Ovary (tissue), 3 donors: Measurements from ENCODE around the gene GABBR2.

Source experiments
- POLR2A ChIP-seq: fragments of 450-650 bp; IDR thresholded peaks from one replicate; pipeline ENCODE4 v1.6.1; 2017; ENCODE audit warnings: antibody characterized with exemption, mild to moderate bottlenecking, moderate library complexity
- TF ChIP-seq, protein P1 (sequence below), 3 donors: fragments of 450-650 bp in 2 of 3; fragments of 200-600 bp in 1 of 3; IDR thresholded peaks; one replicate each; pipeline versions ENCODE4 v1.5.1 to v1.8.0; 2016 to 2022; ENCODE audit warnings: antibody characterized with exemption in 3 of 3, mild to moderate bottlenecking in 1 of 3
- donor health status: DM: no; HTN: no; CAD: no.

DNA sequence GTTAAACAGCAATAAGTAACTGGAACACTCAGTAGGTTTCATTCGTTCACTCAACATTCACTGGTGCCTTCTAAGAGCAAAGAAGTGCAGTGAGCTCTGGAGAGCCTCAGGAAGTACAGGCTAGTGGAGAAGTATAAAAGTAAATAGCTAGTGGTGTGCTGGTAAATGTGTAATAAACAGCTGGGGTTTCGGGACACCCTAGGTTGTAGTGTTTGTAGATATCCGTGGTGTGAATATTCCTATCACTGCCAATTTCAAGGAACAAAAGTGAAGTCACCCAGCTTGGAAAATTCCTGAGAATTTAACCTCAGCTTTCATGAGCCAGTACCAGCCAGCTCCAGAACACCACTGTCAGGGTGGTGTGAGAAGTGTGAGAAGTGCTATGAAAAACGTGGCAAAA lies 75.9 kb downstream of the GABBR2 start:
- TF ChIP-seq, protein P1, sequence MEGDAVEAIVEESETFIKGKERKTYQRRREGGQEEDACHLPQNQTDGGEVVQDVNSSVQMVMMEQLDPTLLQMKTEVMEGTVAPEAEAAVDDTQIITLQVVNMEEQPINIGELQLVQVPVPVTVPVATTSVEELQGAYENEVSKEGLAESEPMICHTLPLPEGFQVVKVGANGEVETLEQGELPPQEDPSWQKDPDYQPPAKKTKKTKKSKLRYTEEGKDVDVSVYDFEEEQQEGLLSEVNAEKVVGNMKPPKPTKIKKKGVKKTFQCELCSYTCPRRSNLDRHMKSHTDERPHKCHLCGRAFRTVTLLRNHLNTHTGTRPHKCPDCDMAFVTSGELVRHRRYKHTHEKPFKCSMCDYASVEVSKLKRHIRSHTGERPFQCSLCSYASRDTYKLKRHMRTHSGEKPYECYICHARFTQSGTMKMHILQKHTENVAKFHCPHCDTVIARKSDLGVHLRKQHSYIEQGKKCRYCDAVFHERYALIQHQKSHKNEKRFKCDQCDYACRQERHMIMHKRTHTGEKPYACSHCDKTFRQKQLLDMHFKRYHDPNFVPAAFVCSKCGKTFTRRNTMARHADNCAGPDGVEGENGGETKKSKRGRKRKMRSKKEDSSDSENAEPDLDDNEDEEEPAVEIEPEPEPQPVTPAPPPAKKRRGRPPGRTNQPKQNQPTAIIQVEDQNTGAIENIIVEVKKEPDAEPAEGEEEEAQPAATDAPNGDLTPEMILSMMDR (IDR thresholded peaks at IDR 0.05): no peak
- no peak for TF ChIP-seq POLR2A
